ENCODE measurements around the gene SHB.

Gene SHB

DNA sequence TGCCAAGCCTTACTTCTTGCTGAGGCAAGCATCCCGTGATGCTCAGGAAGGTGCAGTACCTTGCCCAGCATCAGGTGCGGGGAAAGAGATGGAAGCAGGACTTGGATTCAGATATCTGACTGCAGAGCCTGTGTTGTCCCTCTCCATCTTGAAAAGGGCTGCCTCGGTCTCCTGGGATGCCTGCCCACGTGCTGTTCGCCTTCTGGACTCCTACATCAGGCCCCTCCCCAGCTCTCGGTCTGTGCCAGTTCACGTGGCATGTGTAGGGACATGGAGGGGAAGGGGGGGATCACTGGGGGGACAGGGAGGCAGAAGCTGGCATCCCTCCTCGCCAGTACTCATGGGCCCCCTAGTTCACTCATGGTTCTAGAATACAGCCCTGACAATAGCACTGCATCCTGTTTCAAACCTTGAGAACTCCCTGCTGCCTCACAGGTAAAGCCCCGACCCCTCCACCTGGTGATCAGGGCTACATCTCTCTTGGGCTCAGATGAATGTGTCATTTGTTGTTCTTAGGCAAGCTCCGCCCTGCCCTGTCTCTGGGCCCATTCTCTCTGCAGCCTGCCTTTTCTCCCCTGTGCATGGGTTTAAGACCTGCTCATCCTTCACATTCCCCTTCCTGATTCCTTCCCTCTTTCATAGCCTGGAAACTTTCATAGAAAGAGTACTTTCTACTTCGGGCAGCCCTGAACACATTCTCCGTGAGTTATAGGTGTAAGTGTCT is 126.2 kb downstream of the SHB start:
- in situ Hi-C loops (cut with HindIII; ENCODE audit: low sequenced_read_pairs) = no loop called here

DNA sequence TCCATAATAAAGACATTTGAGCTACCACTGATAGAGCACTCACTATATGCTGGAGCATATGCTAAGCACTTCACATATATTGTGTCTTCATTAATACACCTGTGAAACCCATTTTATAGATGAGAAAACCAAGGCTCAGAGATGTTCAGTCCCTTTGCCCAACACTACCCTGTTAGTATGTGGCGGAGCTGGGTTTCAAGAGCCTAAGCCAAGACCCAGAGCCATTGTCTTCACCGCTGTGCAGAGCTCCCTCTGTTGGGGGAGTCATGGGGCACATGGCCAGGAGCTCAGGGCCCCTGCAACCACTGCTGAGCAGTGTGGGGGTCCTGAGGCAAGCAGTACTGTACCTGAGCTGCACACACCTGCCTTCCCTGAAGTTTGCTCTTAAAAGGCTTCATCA is 127.8 kb downstream of the SHB start:
- in situ Hi-C loops (cut with HindIII; ENCODE audit: low sequenced_read_pairs) = no loop called here

DNA sequence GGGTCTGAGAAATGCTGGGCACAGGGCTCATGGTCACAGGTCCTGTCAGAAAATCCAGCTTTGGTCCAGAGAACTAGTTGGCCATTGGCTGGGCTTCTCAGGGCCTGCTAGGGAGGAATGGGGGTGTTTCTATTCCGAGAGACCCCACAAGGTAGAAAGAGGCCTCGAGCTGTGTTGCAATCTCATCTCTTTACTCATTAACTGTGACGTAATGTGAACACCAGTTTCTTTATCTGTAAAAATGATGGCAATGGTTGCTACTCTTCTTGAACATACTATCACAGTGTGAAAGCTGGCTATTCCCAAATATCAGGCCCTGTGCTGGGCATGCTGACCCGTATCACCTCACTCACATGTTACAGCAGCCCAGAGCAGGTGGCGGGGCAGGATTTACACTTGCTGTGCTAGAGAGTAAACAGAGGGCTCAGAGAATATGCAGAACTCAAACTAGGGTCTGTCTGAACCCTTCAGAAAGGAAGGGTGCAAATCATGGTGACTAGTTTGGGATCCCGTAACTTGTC is 129.4 kb downstream of the SHB start:
- in situ Hi-C loops (cut with HindIII; ENCODE audit: low sequenced_read_pairs) = no loop called here

DNA sequence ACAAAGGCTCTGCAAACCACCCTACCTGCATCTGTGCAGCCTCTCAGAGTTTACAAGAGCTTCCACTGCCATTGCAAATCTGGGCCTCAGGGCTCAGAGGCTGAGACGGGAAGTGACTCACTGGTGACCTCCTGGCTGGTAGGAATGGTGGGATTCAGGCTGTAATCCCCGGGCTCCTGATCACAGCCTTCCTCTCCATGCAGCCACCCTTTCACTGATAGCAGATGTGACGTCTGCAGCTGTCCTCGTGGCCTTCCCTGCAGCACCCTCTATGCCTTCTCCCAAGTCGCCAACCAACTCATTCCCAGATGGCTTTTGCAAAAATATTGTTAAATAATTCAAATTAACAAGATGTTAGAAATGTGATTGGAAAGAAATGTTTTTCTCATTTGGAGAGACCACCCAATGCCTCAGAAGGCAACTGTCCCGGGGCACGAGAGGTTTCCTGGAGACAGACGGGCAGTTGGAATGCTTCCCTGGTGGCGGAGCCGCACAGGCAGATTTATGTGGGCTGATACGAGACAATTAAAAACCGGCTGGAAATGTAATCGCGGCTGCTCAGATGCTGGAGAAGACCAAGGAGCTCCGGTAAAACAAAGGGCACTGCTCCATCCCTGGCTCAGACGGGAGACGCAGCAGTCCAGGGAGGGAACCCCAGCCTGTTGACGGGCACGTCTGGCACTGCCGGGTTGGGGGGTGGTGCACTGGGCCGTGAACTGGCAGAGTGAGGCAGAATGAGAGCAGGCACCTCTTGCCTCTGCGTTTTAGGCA is 130.7 kb downstream of the SHB start:
- in situ Hi-C loops (cut with HindIII; ENCODE audit: low sequenced_read_pairs) = no loop called here

DNA sequence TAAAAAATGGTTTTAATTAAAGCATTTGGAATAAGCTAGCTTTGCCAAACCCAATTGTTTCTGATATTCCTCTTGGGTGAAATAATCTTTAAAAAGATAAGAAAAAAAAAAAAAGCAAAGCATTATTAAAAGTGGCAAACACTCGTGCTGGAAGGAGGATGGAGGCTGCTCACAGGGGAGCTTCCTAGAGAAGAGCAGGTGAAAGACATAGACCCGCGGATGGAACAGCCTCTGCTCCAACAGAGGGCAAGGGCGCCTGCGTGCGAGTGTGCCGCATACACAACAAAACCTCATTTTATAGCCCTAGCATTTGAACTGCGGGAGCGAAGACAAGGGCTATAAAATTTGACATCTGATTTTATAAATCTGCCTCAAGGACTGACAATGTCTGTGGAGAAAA is 131.7 kb downstream of the SHB start:
- in situ Hi-C loops (cut with HindIII; ENCODE audit: low sequenced_read_pairs) = no loop called here

DNA sequence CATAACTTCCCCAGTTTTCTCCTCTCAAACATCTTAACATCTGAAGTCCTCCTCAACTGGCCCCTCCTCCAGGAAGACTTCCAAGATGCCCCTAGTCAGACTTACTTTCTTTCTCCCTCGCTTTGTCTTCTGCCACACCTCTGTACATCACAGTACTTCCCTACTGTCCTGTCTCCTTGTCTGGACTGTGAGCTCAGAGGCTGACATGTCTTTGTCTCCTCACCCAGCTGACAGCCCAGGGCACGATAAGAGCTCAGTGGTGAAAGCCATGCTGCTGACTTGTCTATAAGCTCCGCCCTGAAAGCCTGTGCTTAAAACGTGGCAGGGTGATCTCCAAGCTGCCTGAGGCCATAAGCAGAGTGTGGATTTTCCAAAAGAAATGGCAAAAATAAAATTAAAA is 132.1 kb downstream of the SHB start:
- in situ Hi-C loops (cut with HindIII; ENCODE audit: low sequenced_read_pairs) = no loop called here

DNA sequence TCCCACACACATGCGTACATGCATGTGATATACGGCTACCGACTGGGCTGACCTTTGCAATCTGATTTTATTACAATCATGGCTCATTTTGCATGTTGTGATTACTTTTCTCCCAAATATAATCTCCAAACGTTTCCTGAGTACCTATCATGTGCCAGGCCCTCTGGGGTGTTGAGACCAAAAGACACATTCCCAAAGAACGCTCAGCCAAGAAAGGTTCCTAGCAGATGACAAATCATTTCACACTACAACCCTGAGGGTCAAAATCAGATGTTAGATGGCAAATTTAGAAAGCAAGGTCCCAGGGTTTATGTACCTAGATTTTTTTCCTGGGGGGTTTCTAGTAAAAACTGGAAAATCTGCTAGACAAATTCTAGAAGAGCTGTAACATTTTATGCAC is 132.7 kb downstream of the SHB start:
- in situ Hi-C loops (cut with HindIII; ENCODE audit: low sequenced_read_pairs) = no loop called here

DNA sequence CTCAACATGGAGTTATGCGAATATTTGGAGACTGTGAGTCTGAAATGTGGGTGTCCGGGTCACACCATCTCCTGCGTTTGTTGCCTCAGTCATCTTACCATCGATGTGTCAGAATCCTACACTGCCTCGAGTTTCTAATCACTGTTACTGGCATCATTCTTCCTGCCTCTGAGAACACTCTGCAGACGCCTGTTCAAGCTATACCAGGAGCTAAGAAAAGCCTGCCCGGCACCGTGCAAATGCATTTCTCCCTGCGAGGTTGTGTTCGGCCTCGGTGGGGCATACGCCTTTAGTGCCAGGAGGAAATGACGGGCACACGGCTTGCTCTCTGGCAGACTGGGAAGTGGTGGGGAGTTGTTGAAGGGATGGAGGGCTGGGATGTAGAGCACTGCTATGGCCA is 133.9 kb downstream of the SHB start:
- in situ Hi-C loops (cut with HindIII; ENCODE audit: low sequenced_read_pairs) = no loop called here

DNA sequence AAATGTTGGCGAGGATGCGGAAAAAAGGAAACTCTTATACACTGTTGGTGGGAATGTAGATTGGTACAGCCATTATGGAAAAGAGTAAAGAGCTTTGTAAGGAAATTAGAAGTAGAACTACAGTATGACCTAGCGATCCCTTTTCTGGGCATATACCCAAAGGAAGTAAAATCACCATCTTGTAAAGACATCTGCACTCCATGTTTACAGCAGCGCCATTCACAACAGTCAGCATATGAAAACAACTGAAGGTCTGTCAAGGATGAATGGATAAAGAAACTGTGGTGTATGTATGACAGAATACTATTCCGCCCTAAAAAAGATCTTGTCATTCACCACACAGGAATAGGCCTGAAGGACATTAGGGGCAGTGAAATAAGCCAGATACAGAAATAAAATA is 137.4 kb downstream of the SHB start:
- in situ Hi-C loops (cut with HindIII; ENCODE audit: low sequenced_read_pairs) = no loop called here

DNA sequence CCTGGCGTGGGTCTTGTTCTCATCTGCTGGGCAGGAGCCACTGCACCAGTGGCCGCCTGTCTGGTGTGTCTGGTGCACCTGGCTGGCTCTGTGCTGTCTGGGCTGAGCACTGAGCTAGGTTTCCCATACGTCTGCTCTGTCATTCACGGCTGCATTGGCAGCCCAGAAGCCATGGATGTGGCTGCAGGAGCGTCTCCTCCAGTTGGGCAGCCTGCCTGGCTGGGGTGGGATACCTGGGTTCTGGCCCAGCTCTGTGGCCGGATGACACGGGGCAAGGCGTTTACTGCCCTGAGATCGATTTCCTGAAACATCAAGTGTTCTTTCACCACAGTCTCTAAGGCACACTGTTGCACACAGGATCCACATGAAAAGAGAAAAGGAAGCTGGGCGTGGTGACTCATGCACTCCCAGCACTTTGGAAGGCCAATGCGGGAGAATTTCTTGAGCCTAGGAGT is 139.6 kb downstream of the SHB start:
- in situ Hi-C loops (cut with HindIII; ENCODE audit: low sequenced_read_pairs) = no loop called here

DNA sequence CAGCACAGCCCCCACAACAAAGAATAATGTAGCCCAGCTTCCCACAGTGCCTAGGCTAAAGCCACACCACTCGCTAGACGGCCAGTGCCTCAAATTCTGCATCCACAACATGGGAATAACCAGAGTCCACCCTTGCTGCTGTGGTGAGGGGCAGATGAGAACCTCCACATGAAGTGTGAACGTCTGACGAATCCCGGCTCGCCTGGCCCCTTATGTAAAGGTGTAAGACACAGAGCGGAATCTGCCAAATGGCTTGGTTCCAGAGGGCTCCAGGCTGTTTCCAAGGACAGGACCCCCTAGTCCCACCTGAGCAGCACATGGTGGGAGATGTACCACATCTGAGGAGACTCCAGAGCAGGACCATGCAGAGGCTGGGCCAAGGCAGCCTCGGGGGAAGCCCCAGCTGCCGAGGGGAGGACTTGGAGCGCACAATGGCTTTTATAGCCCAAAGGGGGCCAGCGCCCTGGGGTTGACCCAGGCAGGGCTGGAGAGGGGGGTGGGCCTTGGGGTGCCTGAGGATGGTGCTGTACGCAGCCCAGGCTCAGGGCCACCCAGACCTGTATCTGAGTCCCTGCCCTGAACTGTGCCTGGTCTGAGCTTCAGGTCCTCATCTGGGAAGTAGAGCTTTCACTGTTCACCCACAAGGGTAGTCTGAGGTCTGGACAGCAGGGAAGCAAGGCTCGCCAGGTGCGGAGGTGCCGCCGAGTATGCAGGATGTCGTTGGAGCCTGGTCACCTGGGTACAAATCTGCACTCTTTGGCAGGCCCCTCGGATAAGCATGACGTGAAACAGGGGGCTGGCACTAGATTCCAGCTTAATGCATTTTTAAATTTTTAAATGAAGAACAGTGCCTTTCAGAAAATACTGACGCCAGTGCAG is 140.2 kb downstream of the SHB start:
- in situ Hi-C loops (cut with HindIII; ENCODE audit: low sequenced_read_pairs) = no loop called here

DNA sequence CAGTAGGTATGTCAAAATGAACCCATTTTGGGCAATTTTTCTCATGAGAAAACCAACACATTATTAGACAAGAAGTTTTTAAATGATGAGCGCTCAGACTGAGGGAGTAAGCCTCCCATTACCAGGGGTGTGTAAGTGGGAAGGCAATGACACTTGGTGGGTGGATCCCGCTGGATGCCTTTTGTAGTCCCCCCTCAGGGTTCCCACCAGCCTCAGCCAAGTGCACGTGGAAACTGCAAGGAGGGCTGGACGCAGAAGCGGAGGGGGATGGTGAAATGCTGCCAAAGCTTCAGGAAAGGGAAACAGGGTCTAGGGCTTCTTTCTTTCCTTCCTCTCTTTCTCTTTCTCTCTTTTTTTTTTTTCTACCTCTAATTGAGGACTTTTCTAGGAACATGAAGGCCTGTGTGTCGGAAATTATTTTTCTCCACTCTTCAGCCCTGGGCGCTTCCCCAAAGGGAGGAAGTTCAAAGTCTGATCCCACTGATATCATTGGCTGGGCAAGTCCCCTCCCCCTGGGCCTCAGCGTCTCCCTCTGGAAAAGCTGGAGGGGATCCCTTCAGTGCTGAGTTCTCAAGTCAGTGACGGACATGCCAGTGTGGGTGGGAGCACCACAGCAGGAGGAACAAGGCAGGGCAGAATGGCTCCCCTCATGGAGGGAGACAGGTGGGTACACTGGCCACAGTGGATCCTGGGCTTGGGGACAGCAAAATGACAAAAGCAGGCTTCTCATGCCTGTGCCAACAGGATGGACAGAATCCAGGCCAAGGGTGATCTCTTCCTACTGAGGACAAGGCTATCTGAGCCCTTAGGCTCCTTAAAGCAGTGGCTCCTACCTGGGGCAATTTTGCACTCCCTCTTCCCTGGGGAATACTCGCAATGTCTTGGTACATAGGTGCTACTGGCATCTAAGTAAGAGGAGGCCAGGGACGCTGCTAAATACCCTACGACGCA is 141.2 kb downstream of the SHB start:
- in situ Hi-C loops (cut with HindIII; ENCODE audit: low sequenced_read_pairs) = no loop called here

DNA sequence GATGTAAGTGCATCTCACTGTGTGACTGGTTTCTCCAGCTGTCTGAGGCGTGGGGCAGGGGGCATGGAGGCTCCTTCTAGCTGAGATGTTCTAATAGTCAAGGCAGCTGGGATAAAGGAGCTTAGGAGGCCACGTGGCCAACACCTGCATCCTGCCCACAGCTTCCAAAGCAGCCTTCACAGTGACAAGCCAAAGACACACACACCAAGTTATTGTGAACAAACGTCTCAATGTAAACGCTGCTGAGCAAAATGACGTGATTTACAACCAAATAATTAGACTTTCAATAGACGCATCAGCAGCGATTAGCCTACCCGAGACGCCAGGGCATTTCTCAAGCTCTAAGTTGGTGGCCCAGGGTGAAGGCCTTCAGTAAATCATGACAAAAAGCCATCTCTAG is 141.9 kb downstream of the SHB start:
- in situ Hi-C loops (cut with HindIII; ENCODE audit: low sequenced_read_pairs) = no loop called here

DNA sequence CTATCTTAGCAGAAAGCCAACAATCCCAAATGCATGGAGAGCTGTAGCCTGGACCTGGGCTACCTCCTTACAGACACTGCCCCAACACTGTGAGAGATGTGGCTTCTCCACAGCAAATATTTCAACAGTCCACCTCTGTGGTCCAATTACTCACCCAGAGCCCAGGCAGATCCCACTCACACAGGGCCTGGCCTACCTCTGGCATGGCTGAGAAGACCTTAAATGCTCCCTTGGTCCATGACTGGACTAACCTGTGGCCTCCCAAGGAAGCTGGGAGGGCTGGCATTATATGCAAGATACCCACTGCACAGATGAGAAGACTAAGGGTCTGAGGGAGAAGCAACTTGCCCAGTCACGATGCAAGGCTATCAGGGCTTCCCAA is 142.3 kb downstream of the SHB start:
- in situ Hi-C loops (cut with HindIII; ENCODE audit: low sequenced_read_pairs) = no loop called here

DNA sequence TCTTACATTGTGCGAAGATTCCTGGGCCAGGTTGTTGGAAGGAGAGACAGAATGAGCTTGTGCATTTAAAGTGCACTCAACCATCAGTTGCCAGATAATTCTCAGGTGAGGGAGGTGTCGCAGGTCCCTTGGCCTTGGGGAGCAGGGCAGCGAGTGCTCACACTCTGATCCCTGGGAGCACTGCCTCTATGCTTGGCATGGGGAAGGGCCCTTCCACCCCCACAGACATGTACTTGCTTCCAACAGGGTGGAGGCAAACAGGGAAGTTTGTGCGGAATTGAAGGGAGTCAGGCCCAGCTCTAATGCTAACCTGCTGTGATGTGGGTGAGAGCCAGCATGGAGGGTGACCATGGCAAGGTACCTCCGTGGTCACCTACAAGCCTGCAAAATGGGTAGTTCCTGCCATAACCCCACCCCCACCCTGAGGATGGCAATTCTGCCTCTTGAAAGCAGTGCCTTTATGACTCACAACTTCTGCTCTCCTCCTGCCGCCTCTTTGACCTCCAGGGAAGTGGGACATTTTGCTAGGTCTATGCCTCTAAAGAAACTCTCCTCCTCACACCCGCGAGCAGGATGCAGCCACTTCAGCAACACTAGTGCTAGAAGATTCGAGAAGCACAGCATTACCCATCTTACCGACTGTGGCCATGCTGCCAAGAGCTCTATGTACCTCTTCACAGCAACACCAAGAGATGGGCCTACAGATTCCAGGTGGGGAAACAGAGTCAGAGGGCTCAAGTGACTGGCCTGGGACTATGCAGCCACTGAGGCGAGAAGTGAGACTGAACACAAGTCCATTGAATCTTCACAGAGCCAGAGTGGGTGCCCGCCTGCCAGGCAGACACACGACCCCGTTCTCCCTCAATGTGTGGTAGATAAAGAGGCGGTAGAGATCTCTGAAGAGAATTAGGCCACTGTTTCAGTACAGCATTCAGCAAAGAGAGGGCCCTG is 143.0 kb downstream of the SHB start:
- in situ Hi-C loops (cut with HindIII; ENCODE audit: low sequenced_read_pairs) = no loop called here

DNA sequence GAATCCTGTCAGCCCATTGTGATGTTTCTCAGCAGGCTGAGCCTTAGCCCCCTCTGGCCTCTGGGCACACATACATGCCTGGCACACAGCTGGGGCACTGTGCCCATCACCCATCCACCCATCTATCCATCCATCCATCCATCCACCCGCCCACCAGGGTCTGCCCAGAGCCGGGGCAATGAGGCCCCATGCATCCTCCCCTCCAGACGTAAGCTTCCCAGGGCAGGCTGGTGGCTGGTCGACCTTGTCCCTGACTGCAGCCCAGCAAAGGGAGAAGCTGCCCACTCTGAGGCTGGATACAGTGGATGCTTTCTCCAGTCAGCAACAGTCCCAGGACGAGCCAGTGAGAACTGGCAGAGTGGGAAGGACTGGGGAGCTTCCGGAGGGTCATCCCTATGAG is 144.0 kb downstream of the SHB start:
- in situ Hi-C loops (cut with HindIII; ENCODE audit: low sequenced_read_pairs) = no loop called here

DNA sequence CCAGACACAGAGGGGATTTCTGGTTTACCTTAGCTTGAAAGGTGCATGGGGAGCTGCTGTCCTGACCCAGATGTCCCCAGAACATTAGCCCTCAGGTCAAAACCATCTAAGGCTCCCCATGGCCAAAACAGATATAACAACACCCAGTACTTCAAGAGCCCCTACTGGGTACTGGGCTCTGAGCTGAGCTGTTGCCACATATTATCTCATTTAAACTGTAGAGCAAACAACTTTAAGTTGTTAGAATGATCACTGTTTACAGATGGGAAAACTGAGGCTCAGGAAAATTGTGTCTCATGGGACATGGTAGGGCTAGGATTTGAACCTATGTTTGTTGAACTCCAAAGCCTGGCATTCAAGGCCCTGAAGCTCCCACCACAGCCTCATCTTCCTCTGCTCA is 144.5 kb downstream of the SHB start:
- in situ Hi-C loops (cut with HindIII; ENCODE audit: low sequenced_read_pairs) = no loop called here

DNA sequence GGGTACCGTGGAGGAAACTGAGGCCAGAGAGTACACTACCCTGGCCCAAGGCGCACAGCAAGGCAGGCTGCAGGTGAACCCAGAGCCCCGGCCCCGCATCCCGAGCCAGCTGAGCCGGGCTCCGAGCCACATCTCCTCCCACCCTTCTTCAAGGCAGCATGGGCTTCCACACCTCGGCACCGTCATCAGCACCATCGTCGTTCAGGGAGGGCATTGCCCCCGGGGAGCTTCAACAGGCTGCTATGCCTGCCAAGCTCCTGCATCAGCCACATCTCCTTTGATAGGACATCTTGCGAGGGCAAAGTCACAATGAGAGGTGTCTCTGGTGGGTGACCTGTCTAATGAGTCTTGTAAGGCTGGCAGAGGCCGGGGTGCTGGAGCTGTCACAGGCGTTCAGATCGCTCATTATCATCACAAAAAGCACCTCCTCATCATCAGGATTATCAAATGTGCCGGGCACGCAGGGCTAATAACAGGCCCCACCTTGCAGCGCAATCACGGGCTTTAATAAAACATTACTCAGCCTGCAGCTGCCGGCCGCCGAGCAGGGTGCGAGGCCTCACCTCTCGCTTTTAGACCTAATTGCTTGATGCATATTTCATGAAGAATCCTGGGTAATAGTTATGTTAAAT is 145.1 kb downstream of the SHB start:
- in situ Hi-C loops (cut with HindIII; ENCODE audit: low sequenced_read_pairs) = no loop called here

Measured in DLD1 (cell line).